B cell (primary cell): ENCODE results near the gene PROCA1. TPM values are rescaled to one million over a fixed set of nuclear protein-coding genes. Genes with fewer than 3 reads are reported as not detected.

Experiments used
- ATAC-seq: fragments of 200-7000 bp; cut with Tn5 transposase; one replicate; pipeline ENCODE4 v1.10.0; 2021; ENCODE audit warnings: low read depth, mild to moderate bottlenecking, moderate number of reproducible peaks, moderate library complexity
- CTCF ChIA-PET: fragments of 350-600 bp; sonication (Branson Sonifier 250); formaldehyde crosslinking; loops from one replicate; lab custom pipeline; 2021; ENCODE audit warnings: antibody characterized with exemption, inconsistent platforms; lab: Charles Lee
- POLR2A ChIA-PET: fragments of 350-600 bp; sonication (Branson Sonifier 250); formaldehyde crosslinking; loops from one replicate; lab custom pipeline; 2021; ENCODE audit warnings: antibody characterized with exemption; lab: Charles Lee
- DNase-seq: peaks from one replicate; pipeline ENCODE4 v3.0.0; 2013
- H2AFZ ChIP-seq: 2 replicates; pipeline ENCODE4 v1.6.1; 2012; ENCODE audit warnings: mild to moderate bottlenecking, low read depth, low read length; ENCODE audit not compliant: insufficient read depth, poor library complexity, severe bottlenecking
- H3K27ac ChIP-seq, 2 donors: 1 replicate in 1 of 2; 2 replicates in 1 of 2; pipeline ENCODE4 v1.5.1; 2012 to 2013; ENCODE audit warnings: low read length in 2 of 2, mild to moderate bottlenecking in 2 of 2, moderate library complexity in 1 of 2
- H3K27me3 ChIP-seq, 4 experiments: fragments of 200-600 bp in 1 of 4; sonication (generic) in 1 of 4; replicated peaks in 1 of 4; 1 replicate in 2 of 4; 2 replicates in 2 of 4; pipeline versions ENCODE4 v1.6.1 to v1.7.0; 2013 to 2016; ENCODE audit warnings: low read length in 3 of 4, mild to moderate bottlenecking in 2 of 4, mixed read lengths in 1 of 4, moderate library complexity in 1 of 4; ENCODE audit not compliant: insufficient read depth in 4 of 4, control insufficient read depth in 3 of 4; ENCODE audit errors: control extremely low read depth in 1 of 4
- H3K36me3 ChIP-seq, 2 experiments: replicated peaks in 1 of 2; 1 replicate in 1 of 2; 2 replicates in 1 of 2; pipeline versions ENCODE4 v1.6.1 to v1.7.1; 2013; ENCODE audit warnings: low read length in 1 of 2; ENCODE audit not compliant: insufficient read depth in 2 of 2, control insufficient read depth in 1 of 2; ENCODE audit errors: control extremely low read depth in 1 of 2, extremely low read depth in 1 of 2
- H3K4me1 ChIP-seq, 2 donors: fragments of 200-600 bp in 1 of 2; sonication (generic) in 1 of 2; 1 replicate in 1 of 2; 2 replicates in 1 of 2; pipeline versions ENCODE4 v1.5.1 to v1.6.1; 2013 to 2017; ENCODE audit warnings: low read length in 2 of 2; ENCODE audit not compliant: control insufficient read depth in 2 of 2, insufficient read depth in 2 of 2
- H3K4me2 ChIP-seq: replicated peaks from 2 replicates; pipeline ENCODE3; 2012; ENCODE audit warnings: mild to moderate bottlenecking, low read depth, low read length; ENCODE audit not compliant: poor library complexity, severe bottlenecking
- H3K4me3 ChIP-seq, 5 experiments: fragments of 200-600 bp in 1 of 5; sonication (generic) in 1 of 5; 1 replicate in 3 of 5; 2 replicates in 2 of 5; pipeline versions ENCODE4 v1.5.1 to v1.7.0; 2011 to 2016; ENCODE audit warnings: low read length in 4 of 5, mild to moderate bottlenecking in 4 of 5, low read depth in 2 of 5, control low read depth in 1 of 5, moderate library complexity in 1 of 5; ENCODE audit not compliant: insufficient read depth in 1 of 5; ENCODE audit errors: control extremely low read depth in 1 of 5, extremely low read depth in 1 of 5
- H3K79me2 ChIP-seq: fragments of 200-600 bp; sonication (generic); one replicate; pipeline ENCODE4 v1.6.0; 2016; ENCODE audit warnings: low read length; ENCODE audit not compliant: control insufficient read depth, insufficient read depth
- H3K9ac ChIP-seq: fragments of 200-600 bp; sonication (generic); 2 replicates; pipeline ENCODE4 v1.6.1; 2017; ENCODE audit warnings: mild to moderate bottlenecking, low read length, moderate library complexity
- H3K9me3 ChIP-seq, 3 donors: one replicate each; pipeline versions ENCODE4 v1.6.1 to v1.7.1; 2013; ENCODE audit warnings: low read length in 2 of 3; ENCODE audit not compliant: control insufficient read depth in 2 of 3, insufficient read depth in 1 of 3; ENCODE audit errors: control extremely low read depth in 1 of 3
- H4K20me1 ChIP-seq: 2 replicates; pipeline ENCODE4 v1.6.0; 2012; ENCODE audit warnings: mild to moderate bottlenecking, low read length; ENCODE audit not compliant: insufficient read depth, control insufficient read depth, poor library complexity, severe bottlenecking
- H3K27ac Mint-ChIP-seq: one replicate; pipeline ENCODE4 v1.8.0; 2021; ENCODE audit warnings: mixed read lengths
- H3K27me3 Mint-ChIP-seq: one replicate; pipeline ENCODE4 v1.8.0; 2021; ENCODE audit warnings: mixed read lengths
- H3K4me1 Mint-ChIP-seq: one replicate; pipeline ENCODE4 v1.8.0; 2021; ENCODE audit warnings: mixed read lengths
- H3K4me3 Mint-ChIP-seq: one replicate; pipeline ENCODE4 v1.8.0; 2021; ENCODE audit warnings: mixed read lengths
- H3K9me3 Mint-ChIP-seq: one replicate; pipeline ENCODE4 v1.8.0; 2022; ENCODE audit warnings: mixed read lengths; ENCODE audit not compliant: insufficient read depth
- EZH2 ChIP-seq: IDR thresholded peaks from 2 replicates; pipeline ENCODE4 v1.6.1; 2012; ENCODE audit warnings: borderline replicate concordance, low read depth, mild to moderate bottlenecking, moderate library complexity, low read length; ENCODE audit not compliant: insufficient read depth, poor library complexity, severe bottlenecking
- WGBS: methylation state at CpG from one replicate; pipeline ENCODE4 v1.1.5; 2013; ENCODE audit warnings: missing lambda C conversion rate; ENCODE audit not compliant: insufficient coverage; 5-methylcytosine and 5-hydroxymethylcytosine counted together
- intact Hi-C: fragments of 100-400 bp; cut with micrococcal nuclease; formaldehyde crosslinking; loops from one replicate; pipeline ENCODE4 v1.10.0; 2022
- polyA plus RNA-seq: library from polyadenylated mRNA; depleted of rRNA; stranded (reverse); fragments of >200 nt; gene quantifications from 2 replicates; pipeline ENCODE4 v1.2.3, GENCODE V29; 2012
- total RNA-seq, 2 donors: library from RNA; stranded (reverse); fragments of 120-200 nt in 1 of 2; gene quantifications; 1 replicate in 1 of 2; 2 replicates in 1 of 2; pipeline versions ENCODE4 v1.2.3 to v1.2.4, GENCODE V29; 2013 to 2022
- TF ChIP-seq, protein P1 (sequence below): fragments of 200-600 bp; IDR thresholded peaks from one replicate; pipeline ENCODE4 v1.8.0; 2022; ENCODE audit warnings: antibody characterized with exemption, mild to moderate bottlenecking

The PROCA1 gene
- total and polyA plus RNA-seq, 2 donors (not counting 1 experiment from before 2014, with no cell fraction given): 7.4 to 26.8 TPM

DNA sequence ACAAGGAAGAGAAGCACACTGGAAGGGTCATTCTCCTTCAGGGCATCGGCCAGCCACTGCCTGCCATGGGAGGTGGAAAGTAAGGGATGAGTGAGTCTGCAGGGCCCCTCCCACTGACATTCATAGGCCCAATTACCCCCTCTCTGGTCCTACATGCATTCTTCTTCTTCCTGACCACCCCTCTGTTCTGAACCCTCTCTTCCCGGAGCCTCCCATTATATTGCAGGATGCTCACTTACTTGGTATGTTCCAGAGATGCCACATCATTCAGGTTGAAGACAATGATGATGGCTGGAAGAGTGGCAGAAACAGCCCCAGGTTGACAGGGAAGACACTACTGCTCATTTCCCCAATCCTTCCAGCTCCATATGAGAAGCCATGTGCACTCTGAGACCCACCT lies 3.5 kb upstream of the PROCA1 start:
- intact Hi-C loops: loop anchor here (5.0 to 10.0 kb wide), 4 partner anchors 37 to 577 kb away; partner anchors contain the start of genes ALDOC, NUFIP2 and PIGS
- Histone ChIP-seq H3K36me3 (no peaks in the 10 kb centered on the region), H4K20me1 (peaks cover 2% of the 10 kb centered on the region), H3K4me3 (no peak overlapping the region), H3K27me3 (peaks cover 0 to 8% (median 2%) of the 10 kb centered on the region in 4 experiments), H3K4me1 (peaks cover 31 to 48% of the 10 kb centered on the region in 2 donors), H3K27ac (no peak overlapping the region), H3K4me2 (no peak overlapping the region), H3K79me2 (peaks cover 4% of the 10 kb centered on the region), H3K9me3 (no peaks in the 10 kb centered on the region), H3K9ac (no peak overlapping the region), H2AFZ (no peak overlapping the region)
- H3K27me3 Mint-ChIP-seq: no peaks in the 10 kb centered on the region
- WGBS: no CpG with 5 or more reads among the region's 2 CpGs
- TF ChIP-seq EZH2: no peak
- TF ChIP-seq, protein P1, sequence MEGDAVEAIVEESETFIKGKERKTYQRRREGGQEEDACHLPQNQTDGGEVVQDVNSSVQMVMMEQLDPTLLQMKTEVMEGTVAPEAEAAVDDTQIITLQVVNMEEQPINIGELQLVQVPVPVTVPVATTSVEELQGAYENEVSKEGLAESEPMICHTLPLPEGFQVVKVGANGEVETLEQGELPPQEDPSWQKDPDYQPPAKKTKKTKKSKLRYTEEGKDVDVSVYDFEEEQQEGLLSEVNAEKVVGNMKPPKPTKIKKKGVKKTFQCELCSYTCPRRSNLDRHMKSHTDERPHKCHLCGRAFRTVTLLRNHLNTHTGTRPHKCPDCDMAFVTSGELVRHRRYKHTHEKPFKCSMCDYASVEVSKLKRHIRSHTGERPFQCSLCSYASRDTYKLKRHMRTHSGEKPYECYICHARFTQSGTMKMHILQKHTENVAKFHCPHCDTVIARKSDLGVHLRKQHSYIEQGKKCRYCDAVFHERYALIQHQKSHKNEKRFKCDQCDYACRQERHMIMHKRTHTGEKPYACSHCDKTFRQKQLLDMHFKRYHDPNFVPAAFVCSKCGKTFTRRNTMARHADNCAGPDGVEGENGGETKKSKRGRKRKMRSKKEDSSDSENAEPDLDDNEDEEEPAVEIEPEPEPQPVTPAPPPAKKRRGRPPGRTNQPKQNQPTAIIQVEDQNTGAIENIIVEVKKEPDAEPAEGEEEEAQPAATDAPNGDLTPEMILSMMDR: no peak
- no peaks in the 10 kb centered on the region for H3K9me3 Mint-ChIP-seq
- DNase-seq (no peak), ATAC-seq (no peak)
- H3K27ac Mint-ChIP-seq: no peak overlapping the region
- CTCF ChIA-PET: interaction anchor here (1.0 to 1.9 kb wide), 2 partner anchors 11 to 203 kb away, joined by 4 to 6 read pairs; partner anchors contain the start of gene TLCD1
- H3K4me3 Mint-ChIP-seq: peak overlapping the region; percentile 50
- peaks cover 41% of the 10 kb centered on the region for H3K4me1 Mint-ChIP-seq
- POLR2A ChIA-PET: no interaction called here

DNA sequence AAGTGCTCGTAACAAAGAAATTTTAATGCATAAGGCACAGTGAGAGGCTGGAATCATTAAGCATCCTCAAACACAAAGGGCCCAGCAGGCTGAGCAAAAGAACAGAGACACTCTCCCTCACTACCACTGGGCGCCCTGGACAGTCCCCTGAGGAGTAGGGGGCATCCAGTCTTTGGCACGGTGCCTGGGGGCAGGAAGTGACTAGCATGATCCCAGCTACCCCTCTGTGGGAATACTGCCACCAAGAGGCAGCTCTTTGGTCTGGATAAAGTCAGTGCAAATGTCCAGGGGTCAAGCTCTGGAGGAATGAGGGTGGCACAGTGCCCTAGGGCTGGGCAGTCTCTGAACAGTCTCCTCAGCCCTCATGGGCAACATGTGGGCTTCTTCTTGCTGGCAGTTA lies 2.6 kb upstream of the PROCA1 start:
- Histone ChIP-seq H3K4me3 (no peak overlapping the region), H3K4me1 (peaks cover 31 to 46% of the 10 kb centered on the region in 2 donors), H3K27ac (no peak overlapping the region), H3K4me2 (no peak overlapping the region), H3K27me3 (peaks cover 0 to 8% (median 2%) of the 10 kb centered on the region in 4 experiments), H4K20me1 (no peaks in the 10 kb centered on the region), H3K36me3 (no peaks in the 10 kb centered on the region), H3K79me2 (no peaks in the 10 kb centered on the region), H2AFZ (no peak overlapping the region), H3K9me3 (no peaks in the 10 kb centered on the region), H3K9ac (no peak overlapping the region)
- TF ChIP-seq EZH2: no peak
- TF ChIP-seq, protein P1: no peak
- Mint-ChIP-seq H3K4me1 (peaks cover 32% of the 10 kb centered on the region), H3K9me3 (no peaks in the 10 kb centered on the region), H3K27ac (no peak overlapping the region), H3K27me3 (no peaks in the 10 kb centered on the region), H3K4me3 (no peak overlapping the region)
- 88% methylated on average over 2 of the region's 3 CpGs for WGBS
- CTCF ChIA-PET: no interaction called here
- DNase-seq (no peak), ATAC-seq (no peak)
- POLR2A ChIA-PET: no interaction called here
- intact Hi-C loops: loop anchor here (10.0 kb wide), 2 partner anchors 139 to 431 kb away; partner anchors contain the start of genes ALDOC and PIGS
